Cerebellar nuclear complex (tissue), 1 donor: Measurements from ENCODE around the gene OR4M2.
"Not testable (repeated sequence)": the region's sequence is repeated elsewhere in the genome, so short reads cannot be mapped to it uniquely, and the experiment has no call there.

ENCODE experiments used
- DNase-seq, 2 experiments: peaks; one replicate each; lab custom pipeline; 2025; lab: John Stamatoyannopoulos, UW

OR4M2 gene

GRCh38 chr15:22080227-22080626 lies at the start of gene OR4M2:
Gene OR4M2 (plus strand): TSS chr15:22080527. CDS start chr15:22080625, 98 bp downstream.
- DNase-seq, result not testable (repeated sequence)

- not testable (repeated sequence) for DNase-seq
These were observed 11.1 kb upstream of the OR4M2 start for GRCh38 chr15:22069267-22069666.

- DNase-seq, result not testable (repeated sequence)
These were observed 1.1 kb downstream of the OR4M2 start for GRCh38 chr15:22081386-22081785.

GRCh38 chr15:22098616-22099253 lies 18.4 kb downstream of the OR4M2 start:
- DNase-seq, result not testable (repeated sequence)

GRCh38 chr15:22099289-22099891 lies 19.1 kb downstream of the OR4M2 start:
- not testable (repeated sequence) for DNase-seq

- not testable (repeated sequence) for DNase-seq
These were observed 41.7 kb downstream of the OR4M2 start for GRCh38 chr15:22122033-22122432.
